ENCODE data around the gene CYP1A1. TPM values are rescaled to one million over a fixed set of nuclear protein-coding genes. Genes with fewer than 3 reads are reported as not detected.
"Not testable (repeated sequence)": the region's sequence is repeated elsewhere in the genome, so short reads cannot be mapped to it uniquely, and the experiment has no call there.

Gene CYP1A1
- total RNA-seq, 8 experiments from 2014 or later = 0.21 to 3.8 (median 0.73) TPM; not detected in 1

DNA sequence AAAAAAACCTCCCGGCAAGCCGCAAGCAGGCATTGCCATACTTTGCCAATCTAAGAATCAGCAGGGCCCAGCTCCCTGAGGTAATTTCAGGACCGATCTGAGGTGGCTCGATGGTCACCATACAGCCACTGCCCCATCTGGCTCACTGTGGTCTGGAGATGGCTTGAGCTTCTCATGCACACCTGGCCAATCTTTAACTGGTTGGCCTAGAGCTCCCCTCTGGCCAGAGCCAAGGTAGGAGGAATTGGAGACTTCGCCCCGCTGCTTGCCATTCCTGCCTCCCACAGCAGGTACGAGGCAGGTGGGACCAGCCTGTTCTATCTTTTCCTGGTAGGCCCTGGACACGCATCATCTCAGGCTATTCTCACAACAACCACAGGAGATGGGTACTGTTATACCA is 33.4 kb upstream of the CYP1A1 start:
- no peak for ATAC-seq (replicated peaks in 6 of 8)
- Histone ChIP-seq H3K4me1 (replicated peaks in 1 of 2) (no peaks in the 10 kb centered on the region), H3K27ac (no peak overlapping the region), H3K4me3 (no peak overlapping the region)
- 17 to 100% (median 96%) methylated on average over 1 to 6 of the region's 8 CpGs; no CpG with 5 or more reads in 4 of the 10 experiments for WGBS, 10 experiments
- in situ Hi-C loops (cut with MboI; ENCODE audit: low pct_unique_long_range_greater_than_20kb in 2 of 9, low sequenced_read_pairs in 9 of 9, unreplicated experiment in 9 of 9) = loop anchor here in 4 of 9 experiments (25.0 kb wide), 3 partner anchors 121 to 371 kb away; partner anchors contain the start of gene COX5A (in 1 of the 4)

DNA sequence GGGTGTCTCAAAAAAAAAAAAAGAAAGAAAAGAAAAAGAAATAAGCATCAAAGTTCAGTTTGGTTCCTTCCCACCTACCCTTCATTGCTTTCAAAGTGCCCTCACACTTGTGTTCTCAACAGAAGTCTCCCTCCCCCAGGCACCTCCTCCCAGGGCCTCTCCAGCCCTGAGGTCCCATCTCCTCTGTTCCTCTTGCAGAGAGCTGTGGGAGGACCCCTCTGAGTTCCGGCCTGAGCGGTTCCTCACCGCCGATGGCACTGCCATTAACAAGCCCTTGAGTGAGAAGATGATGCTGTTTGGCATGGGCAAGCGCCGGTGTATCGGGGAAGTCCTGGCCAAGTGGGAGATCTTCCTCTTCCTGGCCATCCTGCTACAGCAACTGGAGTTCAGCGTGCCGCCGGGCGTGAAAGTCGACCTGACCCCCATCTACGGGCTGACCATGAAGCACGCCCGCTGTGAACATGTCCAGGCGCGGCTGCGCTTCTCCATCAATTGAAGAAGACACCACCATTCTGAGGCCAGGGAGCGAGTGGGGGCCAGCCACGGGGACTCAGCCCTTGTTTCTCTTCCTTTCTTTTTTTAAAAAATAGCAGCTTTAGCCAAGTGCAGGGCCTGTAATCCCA is 29.4 kb upstream of the CYP1A1 start:
- Histone ChIP-seq H3K4me3 (no peak overlapping the region), H3K27ac (no peak overlapping the region), H3K4me1 (replicated peaks in 1 of 2) (no peaks in the 10 kb centered on the region)
- 72 to 100% (median 83%) methylated on average over 1 to 6 of the region's 20 CpGs; no CpG with 5 or more reads in 4 of the 10 experiments for WGBS, 10 experiments
- in situ Hi-C loops (cut with MboI; ENCODE audit: low pct_unique_long_range_greater_than_20kb in 2 of 9, low sequenced_read_pairs in 9 of 9, unreplicated experiment in 9 of 9) = loop anchor here in 4 of 9 experiments (25.0 kb wide), 3 partner anchors 117 to 367 kb away; partner anchors contain the start of gene COX5A (in 1 of the 4)
- no peak for ATAC-seq (replicated peaks in 6 of 8)

DNA sequence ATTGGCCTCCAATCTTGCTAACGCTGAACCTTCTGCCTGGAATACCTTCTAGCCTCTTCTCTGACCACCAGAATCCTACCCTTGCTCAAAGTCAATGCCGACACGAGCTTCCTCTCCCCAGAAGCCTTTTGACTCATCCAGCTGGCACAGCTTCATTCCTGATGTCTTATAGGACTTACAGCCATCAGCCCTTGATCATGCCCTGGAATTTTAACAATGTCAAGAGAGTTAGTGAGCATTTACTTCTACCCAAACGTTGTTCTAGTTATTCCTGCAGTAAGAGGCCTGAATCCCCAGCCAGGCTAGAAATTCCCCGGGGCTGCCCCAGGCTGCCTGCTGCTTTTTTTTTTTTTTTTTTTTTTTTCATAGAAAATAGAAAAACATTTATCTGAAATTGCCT is 27.2 kb upstream of the CYP1A1 start:
- WGBS, 10 experiments = 19 to 100% (median 70%) methylated on average over 2 to 5 of the region's 5 CpGs; no CpG with 5 or more reads in 1 of the 10 experiments
- H3K4me1 ChIP-seq (replicated peaks in 1 of 2) = no peaks in the 10 kb centered on the region
- no peak for ATAC-seq (replicated peaks in 6 of 8)
- in situ Hi-C loops (cut with MboI; ENCODE audit: low pct_unique_long_range_greater_than_20kb in 2 of 9, low sequenced_read_pairs in 9 of 9, unreplicated experiment in 9 of 9) = loop anchor here in 4 of 9 experiments (25.0 kb wide), 3 partner anchors 115 to 365 kb away; partner anchors contain the start of gene COX5A (in 1 of the 4)
- H3K4me3 ChIP-seq = no peak overlapping the region
- no peak overlapping the region for H3K27ac ChIP-seq

DNA sequence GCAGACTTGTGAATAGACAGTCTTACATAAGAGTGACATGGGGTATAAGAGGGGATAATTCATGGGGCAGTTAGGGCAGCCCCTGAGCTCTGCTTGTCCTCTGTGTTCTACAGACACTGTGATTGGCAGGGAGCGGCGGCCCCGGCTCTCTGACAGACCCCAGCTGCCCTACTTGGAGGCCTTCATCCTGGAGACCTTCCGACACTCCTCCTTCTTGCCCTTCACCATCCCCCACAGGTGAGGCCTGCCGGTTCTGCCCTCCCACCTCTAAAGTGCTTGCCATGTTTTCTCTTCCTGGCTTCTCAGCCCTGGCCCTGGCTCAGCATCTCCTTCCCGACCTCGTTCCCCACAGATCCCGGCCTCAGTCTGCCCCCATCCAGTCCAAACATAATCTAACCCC is 26.7 kb upstream of the CYP1A1 start:
- WGBS, 10 experiments = 20 to 100% (median 69%) methylated on average over 1 to 8 of the region's 8 CpGs; no CpG with 5 or more reads in 2 of the 10 experiments
- in situ Hi-C loops (cut with MboI; ENCODE audit: low pct_unique_long_range_greater_than_20kb in 2 of 9, low sequenced_read_pairs in 9 of 9, unreplicated experiment in 9 of 9) = loop anchor here in 4 of 9 experiments (25.0 kb wide), 3 partner anchors 115 to 365 kb away; partner anchors contain the start of gene COX5A (in 1 of the 4)
- no peak for ATAC-seq (replicated peaks in 6 of 8)
- Histone ChIP-seq H3K4me3 (no peak overlapping the region), H3K27ac (no peak overlapping the region), H3K4me1 (replicated peaks in 1 of 2) (no peaks in the 10 kb centered on the region)

DNA sequence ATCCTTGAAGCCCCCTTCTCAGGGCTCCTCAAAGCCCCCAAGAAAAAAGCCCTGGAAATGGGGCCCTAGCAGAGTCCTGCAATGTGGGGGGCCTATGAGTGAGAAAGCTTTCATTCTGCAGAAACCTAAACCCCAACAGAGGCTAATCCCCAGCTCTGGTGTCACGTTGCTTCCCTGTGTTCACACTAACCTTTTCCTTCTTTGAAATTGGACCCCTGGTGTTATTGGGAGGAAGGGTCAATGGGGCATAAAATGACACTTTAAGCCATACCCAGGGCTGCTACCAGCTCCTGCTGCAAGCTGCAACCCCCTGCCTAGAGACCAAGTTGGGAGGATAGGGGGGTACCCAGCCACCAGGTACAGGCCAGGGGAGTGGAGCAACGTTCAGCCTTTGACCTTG is 25.4 kb upstream of the CYP1A1 start:
- Histone ChIP-seq H3K4me3 (no peak overlapping the region), H3K4me1 (replicated peaks in 1 of 2) (no peaks in the 10 kb centered on the region), H3K27ac (no peak overlapping the region)
- WGBS, 10 experiments = 0 to 40% (median 17%) methylated on average over 1 to 2 of the region's 2 CpGs; no CpG with 5 or more reads in 4 of the 10 experiments
- no peak for ATAC-seq (replicated peaks in 6 of 8)
- in situ Hi-C loops (cut with MboI; ENCODE audit: low pct_unique_long_range_greater_than_20kb in 2 of 9, low sequenced_read_pairs in 9 of 9, unreplicated experiment in 9 of 9) = loop anchor here in 4 of 9 experiments (25.0 kb wide), 3 partner anchors 113 to 363 kb away; partner anchors contain the start of gene COX5A (in 1 of the 4)

DNA sequence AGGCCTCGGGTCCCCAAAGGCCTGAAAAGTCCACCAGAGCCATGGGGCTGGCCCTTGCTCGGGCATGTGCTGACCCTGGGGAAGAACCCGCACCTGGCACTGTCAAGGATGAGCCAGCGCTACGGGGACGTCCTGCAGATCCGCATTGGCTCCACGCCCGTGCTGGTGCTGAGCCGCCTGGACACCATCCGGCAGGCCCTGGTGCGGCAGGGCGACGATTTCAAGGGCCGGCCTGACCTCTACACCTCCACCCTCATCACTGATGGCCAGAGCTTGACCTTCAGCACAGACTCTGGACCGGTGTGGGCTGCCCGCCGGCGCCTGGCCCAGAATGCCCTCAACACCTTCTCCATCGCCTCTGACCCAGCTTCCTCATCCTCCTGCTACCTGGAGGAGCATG is 24.5 kb upstream of the CYP1A1 start:
- Histone ChIP-seq H3K4me3 (no peak overlapping the region), H3K27ac (no peak overlapping the region), H3K4me1 (replicated peaks in 1 of 2) (no peaks in the 10 kb centered on the region)
- no peak for ATAC-seq (replicated peaks in 6 of 8)
- in situ Hi-C loops (cut with MboI; ENCODE audit: low pct_unique_long_range_greater_than_20kb in 2 of 9, low sequenced_read_pairs in 9 of 9, unreplicated experiment in 9 of 9) = loop anchor here in 4 of 9 experiments (25.0 kb wide), 3 partner anchors 113 to 363 kb away; partner anchors contain the start of gene COX5A (in 1 of the 4)
- WGBS, 10 experiments = 40 to 100% (median 79%) methylated on average over 1 to 15 of the region's 20 CpGs; no CpG with 5 or more reads in 5 of the 10 experiments

DNA sequence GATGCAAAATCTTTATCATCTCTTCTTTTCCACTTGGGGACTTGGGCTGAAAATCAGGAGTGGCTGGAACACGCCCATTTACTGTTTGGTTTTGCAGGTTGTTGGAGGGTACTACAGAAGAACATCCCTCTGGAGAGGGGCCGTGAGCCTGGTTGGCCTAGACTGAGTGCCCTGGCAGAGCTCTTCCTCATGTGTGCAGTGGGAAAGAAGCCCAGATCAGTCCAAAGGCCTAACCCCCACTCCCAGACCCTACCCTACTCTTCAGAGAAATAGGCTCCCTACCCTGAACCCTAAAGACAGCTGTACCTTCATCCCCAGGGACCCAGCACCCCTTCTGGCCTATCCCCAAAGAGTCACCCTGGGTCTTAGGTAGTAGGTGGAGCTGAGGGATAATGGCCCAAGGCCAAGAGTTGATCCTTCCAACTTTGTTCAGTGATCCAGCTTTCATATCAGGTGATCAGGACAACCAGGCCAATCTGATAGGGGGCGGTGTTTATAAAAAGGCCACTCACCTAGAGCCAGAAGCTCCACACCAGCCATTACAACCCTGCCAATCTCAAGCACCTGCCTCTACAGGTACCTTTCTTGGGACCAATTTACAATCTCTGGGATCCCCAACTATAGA is 23.1 kb upstream of the CYP1A1 start, which contains the start of gene CYP1A2:
Gene CYP1A2 (plus strand): TSS at position 524 of the 625 bp plus-strand sequence. CDS start 894 bp downstream, outside the sequence.
- no peaks in the 10 kb centered on the region for H3K4me1 ChIP-seq (replicated peaks in 1 of 2)
- in situ Hi-C loops (cut with MboI; ENCODE audit: low pct_unique_long_range_greater_than_20kb in 2 of 9, low sequenced_read_pairs in 9 of 9, unreplicated experiment in 9 of 9) = no loop called here
- 0 to 79% (median 63%) methylated on average over 1 to 2 of the region's 3 CpGs; no CpG with 5 or more reads in 3 of the 10 experiments for WGBS, 10 experiments
- H3K4me3 ChIP-seq = no peak within 1 kb of the TSS
- no peak within 1 kb of the TSS for H3K27ac ChIP-seq
- no peak for ATAC-seq (replicated peaks in 6 of 8)

DNA sequence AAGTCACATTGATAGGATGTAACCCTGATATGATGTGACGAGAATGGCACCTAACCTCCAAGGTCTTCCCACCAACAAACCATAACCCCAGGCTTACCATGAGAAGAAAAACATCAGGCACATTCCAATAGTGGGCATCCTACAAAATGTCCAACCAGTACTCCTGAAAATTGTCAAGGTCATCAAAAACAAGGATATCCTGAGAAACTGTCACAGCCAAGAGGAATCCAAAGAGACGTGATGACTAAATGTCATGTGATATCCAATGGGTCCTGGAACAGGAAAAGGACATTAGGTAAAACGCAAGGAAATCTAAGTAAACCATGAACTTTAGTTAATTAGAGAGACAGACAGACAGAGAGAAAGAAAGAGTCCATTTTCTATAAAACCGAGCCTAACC is 21.1 kb upstream of the CYP1A1 start:
- no peak for ATAC-seq (replicated peaks in 6 of 8)
- in situ Hi-C loops (cut with MboI; ENCODE audit: low pct_unique_long_range_greater_than_20kb in 2 of 9, low sequenced_read_pairs in 9 of 9, unreplicated experiment in 9 of 9) = no loop called here
- no peak overlapping the region for H3K4me3 ChIP-seq
- 33 to 81% (median 72%) methylated on average over 1 to 3 of the region's 4 CpGs; no CpG with 5 or more reads in 2 of the 10 experiments for WGBS, 10 experiments
- H3K27ac ChIP-seq = no peak overlapping the region
- H3K4me1 ChIP-seq (replicated peaks in 1 of 2) = no peaks in the 10 kb centered on the region

DNA sequence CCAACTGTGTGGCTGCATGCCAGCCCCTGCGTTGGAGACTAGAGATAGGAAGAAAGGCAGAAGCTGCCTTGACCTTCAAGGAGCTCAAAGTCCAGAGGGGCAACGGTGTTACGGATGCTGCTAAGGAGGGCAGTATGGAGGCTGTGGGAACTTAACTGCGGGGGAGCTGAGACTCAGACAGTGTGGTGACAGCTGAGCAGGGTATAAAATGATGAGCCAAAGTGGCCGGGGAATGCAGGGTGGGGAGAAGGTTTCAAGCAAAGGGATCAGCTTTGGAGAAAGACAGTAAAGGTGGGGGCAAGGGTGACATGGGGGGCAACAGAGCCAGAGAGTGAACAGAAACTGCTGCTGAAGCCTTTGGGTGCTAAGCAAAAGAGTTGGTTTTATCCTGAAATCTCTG is 17.1 kb upstream of the CYP1A1 start:
- no peak overlapping the region for H3K27ac ChIP-seq
- no peaks in the 10 kb centered on the region for H3K4me1 ChIP-seq (replicated peaks in 1 of 2)
- in situ Hi-C loops (cut with MboI; ENCODE audit: low pct_unique_long_range_greater_than_20kb in 2 of 9, low sequenced_read_pairs in 9 of 9, unreplicated experiment in 9 of 9) = no loop called here
- no peak overlapping the region for H3K4me3 ChIP-seq
- no peak for ATAC-seq (replicated peaks in 6 of 8)
- 31 to 100% (median 82%) methylated on average over 1 to 4 of the region's 5 CpGs; no CpG with 5 or more reads in 3 of the 10 experiments for WGBS, 10 experiments

DNA sequence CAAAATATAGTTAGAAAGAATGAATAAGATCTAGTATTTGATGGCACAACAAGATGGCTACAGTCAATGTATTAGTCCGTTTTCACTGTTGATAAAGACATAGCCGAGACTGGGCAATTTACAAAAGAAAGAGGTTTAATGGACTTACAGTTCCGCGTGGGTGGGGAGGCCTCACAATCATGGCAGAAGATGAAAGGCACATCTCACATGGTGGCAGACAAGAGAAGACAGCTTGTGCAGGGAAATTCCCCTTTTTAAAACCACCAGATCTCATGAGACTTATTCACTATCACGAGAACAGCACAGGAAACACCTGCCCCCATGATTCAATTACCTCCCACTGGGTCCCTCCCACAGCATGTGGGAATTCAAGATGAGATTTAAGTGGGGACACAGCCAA is 12.9 kb upstream of the CYP1A1 start:
- ATAC-seq (replicated peaks in 6 of 8); in situ Hi-C loops (cut with MboI; ENCODE audit: low pct_unique_long_range_greater_than_20kb in 2 of 9, low sequenced_read_pairs in 9 of 9, unreplicated experiment in 9 of 9); H3K4me3 ChIP-seq; H3K27ac ChIP-seq; H3K4me1 ChIP-seq (replicated peaks in 1 of 2): not testable (repeated sequence)
- WGBS, 10 experiments = 30 to 100% (median 63%) methylated on average over 2 to 5 of the region's 5 CpGs

DNA sequence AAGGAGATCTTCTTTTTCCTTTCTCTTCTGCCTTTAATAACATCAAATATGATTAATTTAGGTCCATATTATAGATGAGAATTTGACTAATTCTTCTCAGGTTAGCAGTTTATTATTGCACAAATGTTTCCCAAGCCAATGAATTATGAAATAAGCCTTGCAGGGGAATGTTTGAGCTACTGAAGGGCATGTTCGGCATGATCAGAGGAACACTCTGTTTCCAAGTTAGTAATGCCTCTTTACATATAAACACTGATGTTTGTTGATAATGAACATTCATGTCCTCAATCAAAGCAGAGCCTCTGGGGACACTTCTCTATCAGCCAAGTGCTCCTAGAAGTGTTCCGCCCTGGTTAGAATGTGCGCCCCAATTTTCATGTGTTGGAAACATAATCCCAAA is 10.0 kb upstream of the CYP1A1 start:
- no peak for ATAC-seq (replicated peaks in 6 of 8)
- 51 to 100% (median 87%) methylated on average over 1 to 3 of the region's 3 CpGs; no CpG with 5 or more reads in 4 of the 10 experiments for WGBS, 10 experiments
- in situ Hi-C loops (cut with MboI; ENCODE audit: low pct_unique_long_range_greater_than_20kb in 2 of 9, low sequenced_read_pairs in 9 of 9, unreplicated experiment in 9 of 9) = no loop called here
- Histone ChIP-seq H3K4me3 (no peak overlapping the region), H3K27ac (no peak overlapping the region), H3K4me1 (replicated peaks in 1 of 2) (no peaks in the 10 kb centered on the region)

DNA sequence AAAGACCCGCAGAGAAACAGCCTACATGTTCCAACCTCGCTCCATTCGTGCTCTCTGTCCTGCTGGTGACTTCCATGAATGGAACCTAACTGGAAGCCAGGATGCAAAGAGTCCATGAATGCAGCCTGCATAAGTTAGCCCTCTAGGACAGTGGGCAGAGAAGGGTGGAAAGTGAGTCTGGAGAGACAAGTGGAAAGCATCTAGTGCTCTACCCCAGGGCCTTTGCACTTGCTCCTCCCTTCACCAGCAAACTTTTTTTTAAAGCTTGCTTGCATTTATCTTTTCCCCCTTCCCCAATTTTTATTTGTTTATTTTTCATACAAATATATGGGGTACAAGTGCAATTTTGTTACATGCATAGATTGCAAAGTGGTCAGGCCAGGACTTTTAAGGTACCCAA is 7.9 kb upstream of the CYP1A1 start:
- no peak overlapping the region for H3K4me3 ChIP-seq
- ATAC-seq (replicated peaks in 6 of 8) = no peak
- H3K4me1 ChIP-seq (replicated peaks in 1 of 2) = no peaks in the 10 kb centered on the region
- no peak overlapping the region for H3K27ac ChIP-seq
- WGBS, 10 experiments = 54 to 100% (median 67%) methylated on average over 1 to 3 of the region's 3 CpGs; no CpG with 5 or more reads in 5 of the 10 experiments
- in situ Hi-C loops (cut with MboI; ENCODE audit: low pct_unique_long_range_greater_than_20kb in 2 of 9, low sequenced_read_pairs in 9 of 9, unreplicated experiment in 9 of 9) = no loop called here

DNA sequence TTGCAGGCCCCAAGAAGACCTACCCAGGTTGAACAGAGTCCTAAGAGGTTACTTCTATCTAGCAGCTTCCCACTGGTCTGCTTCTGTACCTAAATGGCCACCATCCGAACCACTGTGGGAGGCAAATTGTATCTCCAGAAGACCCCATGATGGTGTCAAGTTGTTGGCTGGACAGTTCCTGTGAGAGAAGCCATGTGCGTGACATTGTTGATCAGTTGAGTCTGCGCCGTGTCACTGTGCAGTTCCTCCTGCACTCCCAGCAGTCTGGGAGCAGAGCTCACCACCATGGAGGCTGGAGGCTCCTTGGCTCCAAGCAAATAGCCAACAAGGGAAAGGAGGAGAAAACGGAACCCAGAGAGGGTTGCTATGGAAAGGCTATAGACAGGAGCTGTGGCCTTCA is 7.5 kb upstream of the CYP1A1 start:
- in situ Hi-C loops (cut with MboI; ENCODE audit: low pct_unique_long_range_greater_than_20kb in 2 of 9, low sequenced_read_pairs in 9 of 9, unreplicated experiment in 9 of 9) = no loop called here
- no peak overlapping the region for H3K27ac ChIP-seq
- no peaks in the 10 kb centered on the region for H3K4me1 ChIP-seq (replicated peaks in 1 of 2)
- WGBS, 10 experiments = 0 to 100% (median 87%) methylated on average over 1 to 4 of the region's 5 CpGs; no CpG with 5 or more reads in 4 of the 10 experiments
- no peak overlapping the region for H3K4me3 ChIP-seq
- ATAC-seq (replicated peaks in 6 of 8) = no peak

All from motor neuron (in vitro differentiated cells).